Measurements from ENCODE around the gene STX7. TPM values are rescaled to one million over a fixed set of nuclear protein-coding genes. Genes with fewer than 3 reads are reported as not detected.

STX7 gene
- 18.0 to 24.7 TPM (median 23.3 TPM) in 5 replicates for total RNA-seq (2022; extraction: Qiagen RNA extraction)

GRCh38 chr6:132512638-132513632, at the start of gene STX7:
Gene STX7, minus strand, starts transcription at chr6:132513116. Its CDS starts 9,586 bp downstream, at chr6:132503530.

GRCh38 chr6:132552372-132552771, 39.5 kb upstream of the STX7 start, which contains the start of gene TAAR8:
Gene TAAR8, plus strand, starts transcription at chr6:132552672. Its CDS starts 21 bp downstream, at chr6:132552693.

GRCh38 chr6:132537977-132538376, 25.1 kb upstream of the STX7 start, which contains the start of gene TAAR9:
Gene TAAR9, plus strand, starts transcription at chr6:132538277. Its CDS starts 13 bp downstream, at chr6:132538290.

GRCh38 chr6:132400883-132401617, 111.9 kb downstream of the STX7 start, which contains the start of gene MOXD1:
Gene MOXD1, minus strand, starts transcription at chr6:132401475. Its CDS starts 49 bp downstream, at chr6:132401426.

Other genes starting within 250 kb of the STX7 start
- gene MOXD1, start 111.6 kb downstream of the STX7 start, total RNA-seq (2022; extraction: Qiagen RNA extraction): 1.4 to 1.9 TPM (median 1.7 TPM) in 5 replicates
- gene TAAR9, start 25.2 kb upstream of the STX7 start, total RNA-seq (2022; extraction: Qiagen RNA extraction): not detected in 5 replicates
- not detected in 5 replicates for gene TAAR8, start 39.6 kb upstream of the STX7 start, total RNA-seq (2022; extraction: Qiagen RNA extraction)
- gene TAAR6, start 57.2 kb upstream of the STX7 start, total RNA-seq (2022; extraction: Qiagen RNA extraction): not detected in 5 replicates
- gene TAAR5, start 76.6 kb upstream of the STX7 start, total RNA-seq (2022; extraction: Qiagen RNA extraction): not detected in 5 replicates
- not detected in 5 replicates for gene TAAR2, start 111.2 kb upstream of the STX7 start, total RNA-seq (2022; extraction: Qiagen RNA extraction)
- gene TAAR1, start 146.1 kb upstream of the STX7 start, total RNA-seq (2022; extraction: Qiagen RNA extraction): not detected in 5 replicates
- gene VNN1, start 200.9 kb upstream of the STX7 start, total RNA-seq (2022; extraction: Qiagen RNA extraction): 0.06 to 0.15 TPM (median 0.10 TPM) in 3 of 5 replicates, not detected in the others
- gene VNN2, start 244.8 kb upstream of the STX7 start, total RNA-seq (2022; extraction: Qiagen RNA extraction): 0.22 TPM in 1 of 5 replicates, not detected in the others

Data from A549 treated with Mapracorat at 1 μM for 4 hours (cell line).